Measurements from ENCODE around the gene TM4SF1. TPM values are rescaled to one million over a fixed set of nuclear protein-coding genes. Genes with fewer than 3 reads are reported as not detected.

TM4SF1 gene
- total RNA-seq, 1 donor from 2014 or later, result 60.3 TPM

GRCh38 chr3:149327156-149327555, 50.3 kb downstream of the TM4SF1 start:
- H3K4me3 Mint-ChIP-seq (ENCODE audit: unreplicated experiment), result no peak overlapping the region
- no peak for TF ChIP-seq CTCF (IDR thresholded peaks at IDR 0.05)
- H3K27ac Mint-ChIP-seq (ENCODE audit: unreplicated experiment), result no peak overlapping the region
- H3K9me3 Mint-ChIP-seq (ENCODE audit: low read depth), result no peaks in the 10 kb centered on the region
- peaks cover 33% of the 10 kb centered on the region for H3K4me1 Mint-ChIP-seq (ENCODE audit: low read depth)
- DNase-seq (ENCODE audit: low spot score), result no peak
- no peaks in the 10 kb centered on the region for H3K36me3 Mint-ChIP-seq (ENCODE audit: low read depth)
- no peaks in the 10 kb centered on the region for H3K27me3 Mint-ChIP-seq (ENCODE audit: low read depth)

GRCh38 chr3:149325581-149325980, 51.9 kb downstream of the TM4SF1 start:
- Mint-ChIP-seq H3K9me3 (ENCODE audit: low read depth) (no peaks in the 10 kb centered on the region), H3K27ac (ENCODE audit: unreplicated experiment) (no peak overlapping the region), H3K27me3 (ENCODE audit: low read depth) (no peaks in the 10 kb centered on the region), H3K4me1 (ENCODE audit: low read depth) (peaks cover 19% of the 10 kb centered on the region), H3K4me3 (ENCODE audit: unreplicated experiment) (no peak overlapping the region), H3K36me3 (ENCODE audit: low read depth) (no peaks in the 10 kb centered on the region)
- TF ChIP-seq CTCF (IDR thresholded peaks at IDR 0.05), result no peak
- DNase-seq (ENCODE audit: low spot score), result no peak

GRCh38 chr3:149324332-149324731, 53.1 kb downstream of the TM4SF1 start:
- Mint-ChIP-seq H3K27ac (ENCODE audit: unreplicated experiment) (no peak overlapping the region), H3K36me3 (ENCODE audit: low read depth) (no peaks in the 10 kb centered on the region), H3K4me3 (ENCODE audit: unreplicated experiment) (no peak overlapping the region), H3K4me1 (ENCODE audit: low read depth) (peaks cover 11% of the 10 kb centered on the region), H3K9me3 (ENCODE audit: low read depth) (no peaks in the 10 kb centered on the region), H3K27me3 (ENCODE audit: low read depth) (no peaks in the 10 kb centered on the region)
- no peak for DNase-seq (ENCODE audit: low spot score)
- no peak for TF ChIP-seq CTCF (IDR thresholded peaks at IDR 0.05)

DNA sequence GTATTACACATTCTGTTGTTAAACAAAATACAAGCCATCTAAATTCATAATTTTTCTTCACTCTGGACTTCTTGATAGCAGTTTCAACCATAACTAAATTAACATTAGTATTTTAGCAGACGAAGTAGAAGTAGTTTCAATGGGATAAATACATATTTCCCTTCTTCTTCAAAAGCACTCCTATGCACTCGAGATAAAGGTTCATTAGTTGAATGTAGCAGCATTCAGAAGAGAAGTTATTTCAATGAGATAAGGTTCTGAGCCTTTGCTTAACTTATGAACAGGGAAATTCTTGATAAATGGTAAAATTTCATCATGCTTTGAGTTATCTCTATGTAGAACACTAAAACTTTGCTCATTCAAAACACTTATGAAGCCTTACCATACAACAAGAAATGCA, 55.8 kb downstream of the TM4SF1 start:
- Mint-ChIP-seq H3K27me3 (ENCODE audit: low read depth) (no peaks in the 10 kb centered on the region), H3K4me1 (ENCODE audit: low read depth) (peaks cover 4% of the 10 kb centered on the region), H3K36me3 (ENCODE audit: low read depth) (no peaks in the 10 kb centered on the region), H3K9me3 (ENCODE audit: low read depth) (no peaks in the 10 kb centered on the region), H3K4me3 (ENCODE audit: unreplicated experiment) (no peak overlapping the region), H3K27ac (ENCODE audit: unreplicated experiment) (no peak overlapping the region)
- TF ChIP-seq CTCF (IDR thresholded peaks at IDR 0.05), result no peak
- DNase-seq (ENCODE audit: low spot score), result no peak

- Mint-ChIP-seq H3K4me3 (ENCODE audit: unreplicated experiment) (no peak overlapping the region), H3K9me3 (ENCODE audit: low read depth) (no peaks in the 10 kb centered on the region), H3K27me3 (ENCODE audit: low read depth) (no peaks in the 10 kb centered on the region), H3K27ac (ENCODE audit: unreplicated experiment) (no peak overlapping the region), H3K4me1 (ENCODE audit: low read depth) (peaks cover 9% of the 10 kb centered on the region), H3K36me3 (ENCODE audit: low read depth) (no peaks in the 10 kb centered on the region)
- no peak for DNase-seq (ENCODE audit: low spot score)
- no peak for TF ChIP-seq CTCF (IDR thresholded peaks at IDR 0.05)
Observed at GRCh38 chr3:149321136-149321535, 56.3 kb downstream of the TM4SF1 start.

All from chondrocyte (in vitro differentiated cells).